ENCODE data around the gene CDKN2D. TPM values are rescaled to one million over a fixed set of nuclear protein-coding genes. Genes with fewer than 3 reads are reported as not detected.

Gene CDKN2D
- total and polyA plus RNA-seq, 2 of the 8 experiments (the other 6 are each of a cell fraction or from before 2014, with no cell fraction given): 3.0 to 4.0 TPM

DNA sequence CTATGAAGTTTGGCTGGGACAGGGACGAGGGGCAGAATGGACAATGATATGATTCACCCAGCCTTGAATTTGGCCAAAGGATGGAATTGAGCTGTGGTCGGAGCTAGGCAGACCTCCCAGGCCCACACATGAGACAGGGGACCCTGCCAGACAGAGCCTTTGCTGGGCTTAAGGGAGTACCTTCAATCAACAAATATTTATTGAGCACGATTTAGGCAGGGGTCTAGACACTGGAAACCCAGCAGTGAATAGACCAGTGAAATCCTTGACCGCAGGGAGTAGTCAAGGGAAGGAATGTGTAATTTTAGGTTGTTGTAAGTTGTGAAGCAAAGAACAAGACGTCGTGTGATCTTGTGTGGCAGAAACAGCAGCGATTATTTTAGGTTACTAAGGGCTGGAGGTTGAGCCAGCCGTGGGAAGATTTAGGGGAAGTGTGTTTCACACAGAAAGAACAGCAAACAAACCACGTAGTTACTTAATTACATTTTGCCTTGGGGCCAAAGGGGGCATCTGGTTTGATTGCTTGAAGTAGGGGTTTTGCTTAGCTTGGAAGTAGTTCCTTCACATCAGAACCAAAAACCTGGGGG is 35.2 kb upstream of the CDKN2D start:
- H3K4ac ChIP-seq (replicated peaks; ENCODE audit: insufficient read length, low read depth, low read length): no peak overlapping the region
- peaks cover 0 to 9% of the 10 kb centered on the region in 2 experiments; a peak in 1 of 4 replicates for H3K79me2 ChIP-seq (ENCODE audit: control insufficient read depth in 1 of 2, insufficient read depth in 2 of 2, low read length in 2 of 2)
- H4K8ac ChIP-seq (ENCODE audit: extremely low read depth, insufficient read depth, low read length): no peak overlapping the region; the same call in none of the 2 replicates
- TF ChIP-seq HDAC6 (IDR thresholded peaks at IDR 0.05; ENCODE audit: low read depth, low read length) (no peak), SIN3A (conservative IDR thresholded peaks at IDR 0.05 in 1 of 2, IDR thresholded peaks at IDR 0.05 in 1 of 2; ENCODE audit: low read depth in 1 of 2, low read length in 2 of 2) (no peak)
- TF ChIP-seq, protein P1, sequence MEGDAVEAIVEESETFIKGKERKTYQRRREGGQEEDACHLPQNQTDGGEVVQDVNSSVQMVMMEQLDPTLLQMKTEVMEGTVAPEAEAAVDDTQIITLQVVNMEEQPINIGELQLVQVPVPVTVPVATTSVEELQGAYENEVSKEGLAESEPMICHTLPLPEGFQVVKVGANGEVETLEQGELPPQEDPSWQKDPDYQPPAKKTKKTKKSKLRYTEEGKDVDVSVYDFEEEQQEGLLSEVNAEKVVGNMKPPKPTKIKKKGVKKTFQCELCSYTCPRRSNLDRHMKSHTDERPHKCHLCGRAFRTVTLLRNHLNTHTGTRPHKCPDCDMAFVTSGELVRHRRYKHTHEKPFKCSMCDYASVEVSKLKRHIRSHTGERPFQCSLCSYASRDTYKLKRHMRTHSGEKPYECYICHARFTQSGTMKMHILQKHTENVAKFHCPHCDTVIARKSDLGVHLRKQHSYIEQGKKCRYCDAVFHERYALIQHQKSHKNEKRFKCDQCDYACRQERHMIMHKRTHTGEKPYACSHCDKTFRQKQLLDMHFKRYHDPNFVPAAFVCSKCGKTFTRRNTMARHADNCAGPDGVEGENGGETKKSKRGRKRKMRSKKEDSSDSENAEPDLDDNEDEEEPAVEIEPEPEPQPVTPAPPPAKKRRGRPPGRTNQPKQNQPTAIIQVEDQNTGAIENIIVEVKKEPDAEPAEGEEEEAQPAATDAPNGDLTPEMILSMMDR (IDR thresholded peaks at IDR 0.05; ENCODE audit: control extremely low read depth in 1 of 3, insufficient read depth in 1 of 3, low read depth in 1 of 3, low read length in 3 of 3): no peak
- no peak overlapping the region for H3K27ac ChIP-seq (ENCODE audit: low read depth, low read length)
- no peak overlapping the region for H2AFZ ChIP-seq (ENCODE audit: low read length)
- H3K79me1 ChIP-seq (ENCODE audit: low read depth, low read length): peaks cover 6% of the 10 kb centered on the region
- no peak overlapping the region for H3K23ac ChIP-seq (ENCODE audit: insufficient read length)
- no peak overlapping the region for H4K91ac ChIP-seq (replicated peaks; ENCODE audit: insufficient read length, low read length)
- H2BK20ac ChIP-seq (ENCODE audit: low read length): no peak overlapping the region
- H4K5ac ChIP-seq (ENCODE audit: insufficient read length, low read depth, low read length): no peak overlapping the region
- no peak overlapping the region for H3K56ac ChIP-seq (replicated peaks; ENCODE audit: insufficient read length, low read depth, low read length)
- CTCF ChIA-PET (ENCODE audit: partially characterized antibody): interaction anchor here (0.9 to 2.6 kb wide), 6 partner anchors 8 to 44 kb away, joined by 3 to 14 read pairs (median 6); no protein-coding TSS in a partner anchor
- WGBS, 2 experiments (ENCODE audit: extremely low coverage in 1 of 2, insufficient coverage in 1 of 2, insufficient read length in 1 of 2, insufficient replicate concordance in 2 of 2, low coverage in 1 of 2, low lambda C conversion rate in 2 of 2, missing lambda C conversion rate in 1 of 2): 86% methylated on average over 9 of the region's 9 CpGs; no CpG with 5 or more reads in 1 of the 2 experiments
- H3K9me3 ChIP-seq (ENCODE audit: insufficient read depth in 2 of 2, low read depth in 1 of 2, low read length in 1 of 2): no peaks in the 10 kb centered on the region
- H2BK15ac ChIP-seq (ENCODE audit: low read length): 0 out of 2 replicates have a peak overlapping the region, but pooled peaks have one; percentile 18
- H2AK5ac ChIP-seq (ENCODE audit: low read depth, low read length): peak overlapping the region; percentile 70; the same call in 1 of the 2 replicates
- peaks cover 0 to 11% (median 7%) of the 10 kb centered on the region in 4 experiments; a peak in 6 of 7 replicates for H3K4me1 ChIP-seq (replicated peaks in 1 of 4; ENCODE audit: control insufficient read depth in 3 of 4, insufficient read depth in 4 of 4, low read length in 3 of 4)
- no peak overlapping the region; the same call in 1 of the 2 replicates for H3K18ac ChIP-seq (ENCODE audit: extremely low read depth, low read length)
- peak overlapping the region in 3 of 4 experiments; percentile 3 to 98 (median 85); a peak in 2 of 8 replicates for H3K4me3 ChIP-seq (ENCODE audit: extremely low read depth in 1 of 4, insufficient read depth in 2 of 4, low read depth in 3 of 4, low read length in 4 of 4)
- 0 out of 2 replicates have a peak overlapping the region, but pooled peaks have one; percentile 29 for H2BK12ac ChIP-seq (ENCODE audit: low read depth, low read length)
- H3K9ac ChIP-seq (replicated peaks in 1 of 4; ENCODE audit: extremely low read depth in 1 of 4, low read depth in 3 of 4, low read length in 3 of 4): peak overlapping the region in 1 of 4 experiments; percentile 54; a peak in 1 of 7 replicates
- H3K36me3 ChIP-seq (ENCODE audit: control insufficient read depth in 2 of 4, insufficient read depth in 4 of 4, low read length in 3 of 4): no peaks in the 10 kb centered on the region
- FAIRE-seq: no peak
- H2BK5ac ChIP-seq (ENCODE audit: low read depth, low read length): 0 out of 2 replicates have a peak overlapping the region, but pooled peaks have one; percentile 52
- no peaks in the 10 kb centered on the region for H3K27me3 ChIP-seq (replicated peaks in 1 of 4; ENCODE audit: control insufficient read depth in 3 of 4, extremely low read depth in 1 of 4, insufficient read depth in 3 of 4, low read length in 3 of 4)
- no peak overlapping the region for H2BK120ac ChIP-seq (replicated peaks; ENCODE audit: low read depth, low read length)
- H3K4me2 ChIP-seq (ENCODE audit: insufficient read depth in 1 of 2, low read depth in 2 of 2, low read length in 2 of 2): peak overlapping the region; percentile 80 to 94
- H3K14ac ChIP-seq (ENCODE audit: insufficient read length): no peak overlapping the region
- DNase-seq (ENCODE audit: low read depth in 1 of 2, low spot score in 2 of 2): no peak
- no peaks in the 10 kb centered on the region for H4K20me1 ChIP-seq (replicated peaks in 1 of 2; ENCODE audit: control insufficient read depth in 1 of 2, insufficient read depth in 2 of 2, low read length in 2 of 2)
- POLR2A ChIA-PET (ENCODE audit: partially characterized antibody): interaction anchor here (0.7 to 4.4 kb wide), 9 partner anchors 8 to 52 kb away, joined by 3 to 26 read pairs (median 9); partner anchors contain the start of gene SLC44A2
- H3K23me2 ChIP-seq (ENCODE audit: low read depth, low read length): peaks cover 6% of the 10 kb centered on the region; the same call in 1 of the 2 replicates

Data from H1 (cell line).